Mesothelial cell of epicardium (in vitro differentiated cells): Measurements from ENCODE around the gene AP4E1. TPM values are rescaled to one million over a fixed set of nuclear protein-coding genes. Genes with fewer than 3 reads are reported as not detected.
A peak's percentile ranks its signal among the peaks of the same experiment; 100 is the strongest.
"Not testable (repeated sequence)": the region's sequence is repeated elsewhere in the genome, so short reads cannot be mapped to it uniquely, and the experiment has no call there.

ENCODE experiments used
- DNase-seq, 2 experiments: peaks; one replicate each; pipeline ENCODE4 v3.0.0; 2021; ENCODE audit warnings: low spot score in 2 of 2; ENCODE audit not compliant: unreplicated experiment in 2 of 2
- H3K27ac Mint-ChIP-seq: 2 replicates; pipeline ENCODE4 v1.8.0; 2021; ENCODE audit warnings: mixed read lengths
- H3K27me3 Mint-ChIP-seq: 2 replicates; pipeline ENCODE4 v1.8.0; 2021; ENCODE audit warnings: low read depth, mixed read lengths
- H3K36me3 Mint-ChIP-seq: 2 replicates; pipeline ENCODE4 v1.8.0; 2021; ENCODE audit warnings: mixed read lengths
- H3K4me1 Mint-ChIP-seq: 2 replicates; pipeline ENCODE4 v1.8.0; 2021; ENCODE audit warnings: mixed read lengths
- H3K4me3 Mint-ChIP-seq: 2 replicates; pipeline ENCODE4 v1.8.0; 2021; ENCODE audit warnings: mild to moderate bottlenecking, moderate library complexity, mixed read lengths
- H3K9me3 Mint-ChIP-seq: 2 replicates; pipeline ENCODE4 v1.8.0; 2021; ENCODE audit warnings: mixed read lengths
- total RNA-seq: library from RNA; stranded (reverse); gene quantifications from 3 replicates; pipeline ENCODE4 v1.2.1, GENCODE V29; 2021
- TF ChIP-seq, protein P1 (sequence below): fragments of 200-600 bp; sonication (generic); IDR thresholded peaks from one replicate; pipeline ENCODE4 v1.5.0; 2021; ENCODE audit warnings: antibody characterized with exemption; ENCODE audit not compliant: unreplicated experiment

Gene AP4E1
- total RNA-seq, 1 donor from 2014 or later, result 9.7 TPM

DNA sequence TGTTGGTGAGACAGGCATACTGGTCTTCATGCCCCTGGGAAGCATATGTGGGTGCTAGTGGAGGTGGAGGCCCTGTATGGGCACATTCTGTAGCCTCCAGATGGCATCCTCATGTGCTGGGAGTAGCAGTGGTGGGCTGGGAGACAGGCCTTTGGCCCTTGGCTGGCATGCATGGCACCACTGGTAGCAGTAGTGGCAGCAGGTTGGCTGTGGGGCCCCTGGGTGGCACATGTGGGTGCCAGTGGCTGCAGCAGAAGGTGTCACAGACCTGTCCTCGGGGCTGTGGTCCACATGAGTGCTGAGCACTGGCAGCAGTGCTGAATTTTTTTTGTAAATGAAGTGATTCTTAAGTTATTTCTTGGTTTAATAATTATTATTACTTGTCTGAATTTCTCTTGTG is 115.0 kb downstream of the AP4E1 start:
- Mint-ChIP-seq H3K27ac (no peak overlapping the region), H3K9me3 (peaks cover 22% of the 10 kb centered on the region), H3K27me3 (no peaks in the 10 kb centered on the region), H3K36me3 (peaks cover 10% of the 10 kb centered on the region), H3K4me3 (no peak overlapping the region), H3K4me1 (peaks cover 3% of the 10 kb centered on the region)
- DNase-seq, result no peak
- TF ChIP-seq, protein P1, sequence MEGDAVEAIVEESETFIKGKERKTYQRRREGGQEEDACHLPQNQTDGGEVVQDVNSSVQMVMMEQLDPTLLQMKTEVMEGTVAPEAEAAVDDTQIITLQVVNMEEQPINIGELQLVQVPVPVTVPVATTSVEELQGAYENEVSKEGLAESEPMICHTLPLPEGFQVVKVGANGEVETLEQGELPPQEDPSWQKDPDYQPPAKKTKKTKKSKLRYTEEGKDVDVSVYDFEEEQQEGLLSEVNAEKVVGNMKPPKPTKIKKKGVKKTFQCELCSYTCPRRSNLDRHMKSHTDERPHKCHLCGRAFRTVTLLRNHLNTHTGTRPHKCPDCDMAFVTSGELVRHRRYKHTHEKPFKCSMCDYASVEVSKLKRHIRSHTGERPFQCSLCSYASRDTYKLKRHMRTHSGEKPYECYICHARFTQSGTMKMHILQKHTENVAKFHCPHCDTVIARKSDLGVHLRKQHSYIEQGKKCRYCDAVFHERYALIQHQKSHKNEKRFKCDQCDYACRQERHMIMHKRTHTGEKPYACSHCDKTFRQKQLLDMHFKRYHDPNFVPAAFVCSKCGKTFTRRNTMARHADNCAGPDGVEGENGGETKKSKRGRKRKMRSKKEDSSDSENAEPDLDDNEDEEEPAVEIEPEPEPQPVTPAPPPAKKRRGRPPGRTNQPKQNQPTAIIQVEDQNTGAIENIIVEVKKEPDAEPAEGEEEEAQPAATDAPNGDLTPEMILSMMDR, result no peak

DNA sequence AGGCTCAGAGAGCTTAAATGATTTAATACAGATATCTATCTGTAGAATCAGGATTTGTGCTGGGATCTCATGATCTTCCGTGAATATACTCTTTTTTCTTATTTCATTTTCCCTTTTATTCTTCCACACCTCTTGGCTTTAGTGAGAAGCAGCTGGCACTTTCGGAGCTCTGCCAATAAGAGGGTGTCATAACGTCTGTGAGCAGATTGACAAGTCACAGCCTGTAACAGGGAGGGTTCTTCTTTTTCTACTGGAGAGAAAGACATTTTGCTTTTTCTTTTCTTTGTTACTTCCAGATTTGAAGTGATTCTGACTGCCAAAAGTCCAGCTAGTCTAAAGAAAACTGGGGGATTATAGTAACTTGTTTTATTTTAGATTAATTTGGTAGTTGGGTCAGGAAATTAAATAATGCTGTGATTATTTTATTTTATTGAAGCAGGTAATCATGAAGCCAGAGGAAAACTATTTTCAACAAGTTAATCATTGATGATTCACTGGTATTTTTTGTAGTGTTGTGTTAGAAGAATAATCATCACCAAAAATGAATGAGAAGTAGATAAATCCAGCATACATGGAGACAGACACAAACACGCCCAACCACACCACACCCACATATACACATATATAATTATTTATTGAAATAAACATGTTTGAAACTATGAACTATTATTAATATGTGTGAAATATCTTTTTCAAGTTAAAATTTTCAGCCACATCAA is 116.4 kb downstream of the AP4E1 start:
- peaks cover 3% of the 10 kb centered on the region for H3K4me1 Mint-ChIP-seq
- H3K36me3 Mint-ChIP-seq, result peaks cover 5% of the 10 kb centered on the region
- H3K9me3 Mint-ChIP-seq, result peaks cover 15% of the 10 kb centered on the region
- no peaks in the 10 kb centered on the region for H3K27me3 Mint-ChIP-seq
- no peak for DNase-seq
- TF ChIP-seq, protein P1, result no peak
- H3K4me3 Mint-ChIP-seq, result no peak overlapping the region
- peak overlapping the region; percentile 81 for H3K27ac Mint-ChIP-seq

DNA sequence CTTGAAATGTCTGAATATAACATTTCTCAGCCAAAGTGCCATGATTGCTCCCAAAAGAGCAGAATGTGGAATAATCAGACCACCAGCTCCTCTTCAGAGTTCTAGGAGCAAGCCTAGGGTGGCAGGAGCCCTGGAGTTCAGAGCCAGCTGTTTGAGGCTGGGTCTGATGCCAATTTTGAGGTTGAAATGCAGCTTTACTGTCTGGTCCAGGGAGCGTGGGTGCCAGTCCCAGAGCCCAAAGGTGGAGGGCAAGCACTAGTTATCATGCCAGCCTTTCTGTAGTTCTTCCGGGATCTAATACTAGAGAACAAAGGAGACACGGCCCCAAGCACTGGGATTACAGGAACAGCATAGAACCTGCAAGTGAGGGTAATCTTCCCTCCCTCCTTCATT is 117.0 kb downstream of the AP4E1 start:
- TF ChIP-seq, protein P1, result no peak
- Mint-ChIP-seq H3K4me1 (peaks cover 3% of the 10 kb centered on the region), H3K36me3 (peaks cover 2% of the 10 kb centered on the region), H3K9me3 (peaks cover 12% of the 10 kb centered on the region), H3K27ac (no peak overlapping the region), H3K27me3 (no peaks in the 10 kb centered on the region), H3K4me3 (no peak overlapping the region)
- no peak for DNase-seq

DNA sequence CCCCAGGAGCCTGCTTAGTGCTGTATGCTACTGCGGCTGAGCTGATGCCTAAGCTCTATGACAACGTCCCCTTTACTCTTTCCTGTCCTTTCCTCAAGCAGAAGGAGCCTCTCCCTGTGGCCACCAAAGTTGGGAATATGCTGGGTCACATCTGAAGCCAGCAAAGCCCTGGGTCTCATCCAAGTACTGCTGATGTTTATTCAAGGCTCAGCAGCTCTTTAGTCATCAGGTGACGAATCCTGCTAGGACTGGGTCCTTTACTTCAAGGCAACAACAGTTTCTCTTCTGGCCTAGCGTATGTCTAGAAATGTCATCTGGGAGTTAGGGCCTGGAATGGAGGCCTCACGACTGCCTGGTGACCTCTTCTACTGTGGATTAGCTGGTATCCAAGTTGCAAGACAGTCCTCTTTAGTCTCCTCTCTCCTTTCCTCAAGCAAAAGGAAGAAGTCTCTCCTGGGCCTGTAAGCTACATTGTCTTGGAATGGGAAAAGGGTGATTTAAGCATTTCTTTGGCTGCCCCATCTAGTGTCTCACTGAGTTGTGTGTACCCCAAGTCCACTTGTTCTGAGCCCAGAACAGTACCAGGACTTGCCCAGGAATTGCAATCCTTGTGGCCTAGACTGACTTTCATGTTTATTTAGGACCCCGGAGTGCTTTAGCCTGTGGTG is 122.3 kb downstream of the AP4E1 start:
- no peak for DNase-seq
- Mint-ChIP-seq H3K4me3 (no peak overlapping the region), H3K9me3 (peaks cover 12% of the 10 kb centered on the region), H3K4me1 (no peaks in the 10 kb centered on the region), H3K27me3 (no peaks in the 10 kb centered on the region), H3K36me3 (peaks cover 2% of the 10 kb centered on the region), H3K27ac (no peak overlapping the region)
- TF ChIP-seq, protein P1, result no peak

DNA sequence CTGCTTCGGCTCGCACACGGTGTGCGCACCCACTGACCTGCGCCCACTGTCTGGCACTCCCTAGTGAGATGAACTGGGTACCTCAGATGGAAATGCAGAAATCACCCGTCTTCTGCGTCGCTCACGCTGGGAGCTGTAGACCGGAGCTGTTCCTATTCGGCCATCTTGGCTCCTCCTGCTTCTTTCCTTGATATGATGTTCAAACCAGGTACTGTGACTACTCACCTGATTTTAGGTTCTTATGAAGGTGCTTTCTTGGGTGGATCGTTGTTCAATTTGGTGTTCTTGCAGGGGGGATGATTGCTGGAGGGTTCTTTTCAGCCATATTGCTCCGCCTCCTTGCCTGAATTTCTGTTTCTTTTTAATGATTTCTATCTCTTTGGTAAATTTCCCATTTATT is 129.0 kb downstream of the AP4E1 start:
- not testable (repeated sequence) for DNase-seq, H3K9me3 Mint-ChIP-seq, H3K4me1 Mint-ChIP-seq, H3K27me3 Mint-ChIP-seq, H3K36me3 Mint-ChIP-seq, H3K27ac Mint-ChIP-seq
- peak overlapping the region; percentile 14 for H3K4me3 Mint-ChIP-seq

DNA sequence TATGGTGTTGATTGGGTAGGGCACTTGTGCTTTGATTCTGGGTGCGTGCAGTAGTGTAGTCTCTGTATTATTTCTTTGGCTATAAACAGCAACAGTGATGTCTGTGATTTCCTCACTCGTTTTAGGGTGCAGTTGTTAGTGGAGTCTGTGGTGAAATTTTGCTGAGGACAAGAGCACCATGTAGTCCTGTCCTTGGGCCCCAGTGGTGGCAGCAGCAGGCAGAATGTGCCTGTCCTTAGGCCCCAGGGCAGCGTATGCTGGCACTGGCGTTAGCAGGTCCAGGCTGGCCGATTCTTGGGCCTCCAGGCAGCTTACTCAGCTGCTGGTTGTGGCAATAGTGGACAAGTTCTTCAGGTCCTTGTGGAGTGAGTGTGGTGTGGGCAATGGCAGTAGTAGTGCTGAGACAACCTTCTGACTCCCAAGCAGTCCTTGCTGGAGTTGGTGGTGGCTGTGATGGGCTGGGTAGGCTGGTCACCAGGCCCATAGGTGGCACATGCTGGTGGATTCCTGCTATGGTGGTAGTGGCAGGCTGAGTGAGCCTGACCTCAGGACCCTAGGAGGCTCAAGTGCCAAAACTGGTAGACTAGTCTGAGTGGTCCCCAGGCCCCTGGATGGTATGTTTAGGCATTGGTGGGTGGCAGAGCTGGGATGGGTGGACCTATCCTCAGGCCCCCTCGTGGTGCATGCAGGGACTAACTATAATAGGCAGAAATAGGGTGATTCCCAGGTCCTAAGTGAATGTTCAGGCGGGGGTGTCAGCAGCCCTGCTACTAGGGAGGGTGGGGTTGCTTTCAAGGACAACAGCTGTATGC is 129.9 kb downstream of the AP4E1 start:
- DNase-seq, result no peak
- Mint-ChIP-seq H3K4me1 (peaks cover 8% of the 10 kb centered on the region), H3K4me3 (no peak overlapping the region), H3K9me3 (peaks cover 7% of the 10 kb centered on the region), H3K27ac (no peak overlapping the region), H3K36me3 (peaks cover 2% of the 10 kb centered on the region), H3K27me3 (no peaks in the 10 kb centered on the region)
- TF ChIP-seq, protein P1, result no peak
